H9 (cell line): Measurements from ENCODE around the gene KRT79. TPM values are rescaled to one million over a fixed set of nuclear protein-coding genes. Genes with fewer than 3 reads are reported as not detected.

Experiments used
- DNase-seq: peaks from one replicate; pipeline ENCODE4 v3.0.0-alpha.2; 2017
- H2AFZ ChIP-seq: one replicate; pipeline ENCODE4 v1.6.1; 2013; ENCODE audit warnings: mild to moderate bottlenecking, low read length, control low read depth, moderate library complexity
- H2AK5ac ChIP-seq: 2 replicates; pipeline ENCODE4 v1.6.1; 2013; ENCODE audit warnings: low read length, control low read depth, mixed read lengths; ENCODE audit not compliant: insufficient read length
- H2BK120ac ChIP-seq: one replicate; pipeline ENCODE4 v1.6.1; 2013; ENCODE audit warnings: low read depth, mild to moderate bottlenecking, low read length, control low read depth, inconsistent platforms; ENCODE audit not compliant: poor library complexity, severe bottlenecking
- H2BK12ac ChIP-seq: 2 replicates; pipeline ENCODE4 v1.6.1; 2013; ENCODE audit warnings: low read length, control low read depth, mixed read lengths, low read depth; ENCODE audit not compliant: insufficient read length
- H2BK15ac ChIP-seq: 2 replicates; pipeline ENCODE4 v1.6.1; 2013; ENCODE audit warnings: low read depth, low read length, control low read depth
- H2BK20ac ChIP-seq: one replicate; pipeline ENCODE4 v1.6.1; 2013; ENCODE audit warnings: low read depth, mild to moderate bottlenecking, low read length, control low read depth, inconsistent platforms; ENCODE audit not compliant: poor library complexity, severe bottlenecking
- H2BK5ac ChIP-seq: 2 replicates; pipeline ENCODE4 v1.6.1; 2013; ENCODE audit warnings: low read length, control low read depth, mixed read lengths; ENCODE audit not compliant: insufficient read length
- H3K14ac ChIP-seq: 2 replicates; pipeline ENCODE4 v1.6.1; 2013; ENCODE audit warnings: low read length, control low read depth; ENCODE audit not compliant: insufficient read depth
- H3K18ac ChIP-seq: 2 replicates; pipeline ENCODE4 v1.6.1; 2013; ENCODE audit warnings: low read depth, mild to moderate bottlenecking, mixed read lengths, low read length, control low read depth; ENCODE audit not compliant: insufficient read length
- H3K23ac ChIP-seq: 2 replicates; pipeline ENCODE4 v1.6.1; 2013; ENCODE audit warnings: low read length, control low read depth, mixed read lengths, low read depth; ENCODE audit not compliant: insufficient read length
- H3K23me2 ChIP-seq: 2 replicates; pipeline ENCODE4 v1.6.1; 2013; ENCODE audit warnings: low read depth, mild to moderate bottlenecking, mixed read lengths, low read length, control low read depth; ENCODE audit not compliant: insufficient read length, poor library complexity, severe bottlenecking
- H3K27ac ChIP-seq: 2 replicates; pipeline ENCODE4 v1.5.1; 2013; ENCODE audit warnings: low read length, control low read depth, mixed read lengths, low read depth; ENCODE audit not compliant: insufficient read length
- H3K27me3 ChIP-seq: 2 replicates; pipeline ENCODE4 v1.6.1; 2013; ENCODE audit warnings: low read length, control low read depth, inconsistent platforms; ENCODE audit not compliant: insufficient read depth
- H3K4ac ChIP-seq: 2 replicates; pipeline ENCODE4 v1.6.1; 2013; ENCODE audit warnings: low read depth, mild to moderate bottlenecking, control low read depth, inconsistent platforms, low read length, moderate library complexity
- H3K4me1 ChIP-seq: 2 replicates; pipeline ENCODE4 v1.6.1; 2013; ENCODE audit warnings: low read length, control low read depth, inconsistent platforms; ENCODE audit not compliant: insufficient read depth
- H3K4me2 ChIP-seq: 2 replicates; pipeline ENCODE4 v1.6.1; 2013; ENCODE audit warnings: low read length, control low read depth, mixed read lengths; ENCODE audit not compliant: insufficient read length, insufficient read depth
- H3K56ac ChIP-seq: 2 replicates; pipeline ENCODE4 v1.6.1; 2013; ENCODE audit warnings: low read depth, mild to moderate bottlenecking, mixed read lengths, low read length, control low read depth; ENCODE audit not compliant: insufficient read length
- H3K79me1 ChIP-seq: 2 replicates; pipeline ENCODE4 v1.6.1; 2013; ENCODE audit warnings: low read depth, mild to moderate bottlenecking, moderate library complexity, low read length, control low read depth, inconsistent platforms; ENCODE audit not compliant: insufficient read depth, poor library complexity, severe bottlenecking
- H3K79me2 ChIP-seq: 2 replicates; pipeline ENCODE4 v1.6.1; 2013; ENCODE audit warnings: low read length, control low read depth, inconsistent platforms; ENCODE audit not compliant: insufficient read depth
- H3K9ac ChIP-seq: 2 replicates; pipeline ENCODE4 v1.6.1; 2013; ENCODE audit warnings: low read length, control low read depth, mixed read lengths; ENCODE audit not compliant: insufficient read length; ENCODE audit errors: extremely low read depth
- H3K9me3 ChIP-seq: one replicate; pipeline ENCODE4 v1.6.1; 2013; ENCODE audit warnings: low read depth, low read length, inconsistent platforms; ENCODE audit not compliant: control insufficient read depth
- H3T11ph ChIP-seq: one replicate; pipeline ENCODE4 v1.6.1; 2013; ENCODE audit warnings: mild to moderate bottlenecking, low read length, control low read depth, inconsistent platforms
- H4K20me1 ChIP-seq: one replicate; pipeline ENCODE4 v1.6.1; 2013; ENCODE audit not compliant: control insufficient read depth, insufficient read length, insufficient read depth
- H4K5ac ChIP-seq: 2 replicates; pipeline ENCODE4 v1.6.1; 2013; ENCODE audit warnings: low read depth, mild to moderate bottlenecking, mixed read lengths, low read length, control low read depth; ENCODE audit not compliant: insufficient read length
- H4K8ac ChIP-seq: replicated peaks from 2 replicates; pipeline ENCODE4 v1.6.1; 2013; ENCODE audit warnings: low read length, control low read depth, mixed read lengths, low read depth; ENCODE audit not compliant: insufficient read length
- H4K91ac ChIP-seq: 2 replicates; pipeline ENCODE4 v1.6.1; 2013; ENCODE audit warnings: low read depth, mild to moderate bottlenecking, moderate library complexity, mixed read lengths, low read length, control low read depth; ENCODE audit not compliant: insufficient read length
- H3K27ac Mint-ChIP-seq, 3 experiments: 2 replicates in 2 of 3; 3 replicates in 1 of 3; pipeline ENCODE4 v1.8.0; 2020 to 2021; ENCODE audit warnings: mixed read lengths in 3 of 3, mild to moderate bottlenecking in 1 of 3, moderate library complexity in 1 of 3
- H3K27me3 Mint-ChIP-seq: 2 replicates; pipeline ENCODE4 v1.8.0; 2021; ENCODE audit warnings: low read depth, mild to moderate bottlenecking, moderate library complexity, mixed read lengths
- H3K36me3 Mint-ChIP-seq, 3 experiments: 2 replicates in 2 of 3; 3 replicates in 1 of 3; pipeline ENCODE4 v1.8.0; 2020 to 2021; ENCODE audit warnings: low read depth in 3 of 3, mixed read lengths in 3 of 3; ENCODE audit not compliant: insufficient read depth in 1 of 3
- H3K4me1 Mint-ChIP-seq, 2 experiments: 2 replicates each; pipeline ENCODE4 v1.8.0; 2020; ENCODE audit warnings: mixed read lengths in 2 of 2
- H3K4me3 Mint-ChIP-seq, 2 experiments: 2 replicates in 1 of 2; 3 replicates in 1 of 2; pipeline ENCODE4 v1.8.0; 2020 to 2021; ENCODE audit warnings: mild to moderate bottlenecking in 2 of 2, mixed read lengths in 2 of 2, moderate library complexity in 1 of 2
- H3K9me3 Mint-ChIP-seq, 2 experiments: 2 replicates in 1 of 2; 3 replicates in 1 of 2; pipeline ENCODE4 v1.8.0; 2020; ENCODE audit warnings: mild to moderate bottlenecking in 2 of 2, mixed read lengths in 2 of 2, moderate library complexity in 1 of 2
- CTCF ChIP-seq: fragments of 200-600 bp; sonication (generic); conservative IDR thresholded peaks from 3 replicates; pipeline ENCODE4 v1.8.0; 2021; ENCODE audit warnings: antibody characterized with exemption, mild to moderate bottlenecking
- WGBS: extraction: QIAGEN DNeasy Blood & Tissue Kit; methylation state at CpG from one replicate; pipeline ENCODE4 v1.1.7; 2013; ENCODE audit warnings: missing lambda C conversion rate, low lambda C conversion rate, mixed read lengths; ENCODE audit not compliant: insufficient read length; ENCODE audit errors: extremely low coverage; 5-methylcytosine and 5-hydroxymethylcytosine counted together
- total RNA-seq: library from RNA; stranded (reverse); gene quantifications from 2 replicates; pipeline ENCODE4 v1.2.1, GENCODE V29; 2021

Gene KRT79
- total RNA-seq, 1 experiment from 2014 or later: not detected

- Histone ChIP-seq H2BK120ac (no peak overlapping the region), H3K18ac (no peak overlapping the region), H3K14ac (no peak overlapping the region), H3K4me2 (no peak overlapping the region), H4K5ac (no peak overlapping the region), H3K23ac (no peak overlapping the region), H3K9me3 (no peaks in the 10 kb centered on the region), H3K4ac (no peak overlapping the region), H2AFZ (no peak overlapping the region), H3K79me2 (no peaks in the 10 kb centered on the region), H2BK20ac (no peak overlapping the region), H2BK12ac (no peak overlapping the region), H3K56ac (no peak overlapping the region), H2AK5ac (no peak overlapping the region), H2BK5ac (no peak overlapping the region), H3K79me1 (no peaks in the 10 kb centered on the region), H3K27ac (no peak overlapping the region), H4K8ac (no peak overlapping the region), H3K27me3 (no peaks in the 10 kb centered on the region), H3K9ac (no peak overlapping the region), H3K4me1 (no peaks in the 10 kb centered on the region), H4K91ac (no peak overlapping the region), H3T11ph (no peak overlapping the region), H2BK15ac (no peak overlapping the region), H4K20me1 (no peaks in the 10 kb centered on the region), H3K23me2 (no peaks in the 10 kb centered on the region)
- H3K4me3 Mint-ChIP-seq: 0 out of 5 replicates have a peak overlapping the region, but pooled peaks of 1 of the 2 experiments have one; percentile 10
- no peaks in the 10 kb centered on the region for H3K9me3 Mint-ChIP-seq
- H3K27me3 Mint-ChIP-seq: peaks cover 4% of the 10 kb centered on the region
- TF ChIP-seq CTCF: peak; percentile 88
- no peak overlapping the region for H3K27ac Mint-ChIP-seq
- no CpG with 5 or more reads among the region's 10 CpGs for WGBS
- peak; percentile 96 for DNase-seq
- H3K36me3 Mint-ChIP-seq: no peaks in the 10 kb centered on the region
- peaks cover 2 to 12% of the 10 kb centered on the region in 2 experiments for H3K4me1 Mint-ChIP-seq
These were observed 31.2 kb upstream of the KRT79 start for GRCh38 chr12:52865090-52865944.
